ENCODE data around the gene PADI2.

The PADI2 gene

GRCh38 chr1:17055801-17056200 is 63.5 kb downstream of the PADI2 start:
- Histone ChIP-seq H3K9me3 (ENCODE audit: control insufficient read depth in 2 of 2, low read length in 2 of 2) (no peaks in the 10 kb centered on the region), H3K4me3 (ENCODE audit: low read length in 2 of 2) (no peak overlapping the region), H3K27me3 (ENCODE audit: control insufficient read depth in 1 of 2, insufficient read depth in 2 of 2, low read length in 2 of 2) (no peaks in the 10 kb centered on the region), H3K4me1 (ENCODE audit: control insufficient read depth, insufficient read depth, low read length) (peaks cover 20% of the 10 kb centered on the region), H3K27ac (ENCODE audit: low read length) (no peak overlapping the region), H3K9ac (ENCODE audit: low read length in 2 of 2) (no peak overlapping the region), H3K36me3 (ENCODE audit: control insufficient read depth in 2 of 2, insufficient read depth in 2 of 2, low read length in 2 of 2) (peaks cover 0 to 3% of the 10 kb centered on the region in 2 donors)

DNA sequence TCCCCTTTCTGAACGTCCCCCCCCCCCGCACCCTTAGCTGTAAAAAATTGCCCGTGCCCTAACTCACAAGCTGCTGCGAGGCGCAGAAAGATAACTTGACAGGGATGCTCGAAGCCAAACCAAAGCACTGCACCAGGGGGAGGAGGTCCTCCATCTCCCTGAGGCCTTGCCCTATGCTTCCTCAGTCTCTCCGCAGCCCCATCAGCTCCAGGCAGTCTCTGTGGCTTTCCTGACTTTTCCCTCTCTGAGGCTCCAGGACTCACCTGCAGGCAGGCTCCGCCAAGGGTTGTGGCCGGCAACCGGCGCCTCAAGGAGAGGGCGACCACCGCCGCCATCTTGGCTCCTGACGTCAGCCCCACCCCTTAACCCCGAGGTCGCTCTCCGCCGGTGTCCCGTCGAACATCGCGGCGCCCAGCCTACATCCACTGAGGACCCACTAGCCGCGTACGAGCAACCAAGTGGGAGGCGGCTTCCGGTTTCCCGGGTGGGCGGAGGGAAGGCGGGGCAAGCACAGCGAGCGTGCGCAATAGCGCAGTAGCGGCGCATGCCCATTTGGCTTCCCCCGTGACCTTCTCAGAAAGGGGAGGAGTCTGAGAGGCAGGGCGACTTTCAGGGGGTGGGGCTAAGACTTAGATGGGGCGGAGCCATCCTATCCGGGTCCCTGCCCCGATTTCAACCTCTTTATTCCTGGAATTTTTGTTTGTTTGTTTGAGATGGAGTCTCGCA is 65.4 kb downstream of the PADI2 start, which contains the start of gene SDHB:
Gene SDHB (minus strand): TSS at position 348 of the 726 bp plus-strand sequence. CDS start 13 bp downstream, at position 335.
- H3K27me3 ChIP-seq (ENCODE audit: control insufficient read depth in 1 of 2, insufficient read depth in 2 of 2, low read length in 2 of 2): no peaks in the 10 kb centered on the region
- peak within 1 kb of the TSS; percentile 96 to 98 for H3K9ac ChIP-seq (ENCODE audit: low read length in 2 of 2)
- peaks cover 16% of the 10 kb centered on the region for H3K4me1 ChIP-seq (ENCODE audit: control insufficient read depth, insufficient read depth, low read length)
- H3K9me3 ChIP-seq (ENCODE audit: control insufficient read depth in 2 of 2, low read length in 2 of 2): no peaks in the 10 kb centered on the region
- H3K27ac ChIP-seq (ENCODE audit: low read length): peak within 1 kb of the TSS; percentile 88
- peaks cover 6% of the 10 kb centered on the region in 2 donors for H3K36me3 ChIP-seq (ENCODE audit: control insufficient read depth in 2 of 2, insufficient read depth in 2 of 2, low read length in 2 of 2)
- peak within 1 kb of the TSS; percentile 99 to 100 for H3K4me3 ChIP-seq (ENCODE audit: low read length in 2 of 2)

DNA sequence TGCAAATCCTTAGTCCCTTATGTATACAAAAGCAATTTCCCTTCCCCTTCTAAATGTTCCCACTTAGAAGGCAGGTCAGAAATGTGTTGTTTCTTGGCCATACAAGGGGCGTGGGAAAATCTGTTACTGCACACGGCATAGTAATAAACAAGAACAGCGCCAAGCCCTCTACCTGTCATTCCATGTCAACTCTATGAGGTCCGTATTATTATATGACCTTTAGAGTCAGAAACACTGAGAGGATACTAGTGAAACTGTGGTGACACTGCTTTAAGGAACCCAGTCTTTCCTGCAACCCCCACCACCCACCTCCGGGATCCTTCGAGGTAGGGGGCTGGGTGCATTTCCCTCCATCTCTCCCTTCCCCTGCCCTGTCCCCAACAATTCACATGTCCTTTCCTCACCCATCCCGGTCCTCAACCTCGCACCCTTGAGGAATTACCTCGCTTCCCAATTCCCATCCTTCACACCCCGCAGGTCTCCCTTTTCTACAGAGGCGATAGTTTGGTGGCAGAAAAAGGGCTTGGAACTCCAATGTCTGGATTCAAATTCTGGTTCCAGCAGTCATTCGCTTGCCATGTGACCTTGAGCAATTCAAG is 66.1 kb downstream of the PADI2 start:
- Histone ChIP-seq H3K9ac (ENCODE audit: low read length in 2 of 2) (peak overlapping the region; percentile 96 to 98), H3K4me1 (ENCODE audit: control insufficient read depth, insufficient read depth, low read length) (peaks cover 16% of the 10 kb centered on the region), H3K4me3 (ENCODE audit: low read length in 2 of 2) (peak overlapping the region; percentile 99 to 100), H3K36me3 (ENCODE audit: control insufficient read depth in 2 of 2, insufficient read depth in 2 of 2, low read length in 2 of 2) (peaks cover 6% of the 10 kb centered on the region in 2 donors), H3K9me3 (ENCODE audit: control insufficient read depth in 2 of 2, low read length in 2 of 2) (no peaks in the 10 kb centered on the region), H3K27me3 (ENCODE audit: control insufficient read depth in 1 of 2, insufficient read depth in 2 of 2, low read length in 2 of 2) (no peaks in the 10 kb centered on the region), H3K27ac (ENCODE audit: low read length) (peak overlapping the region; percentile 88)

DNA sequence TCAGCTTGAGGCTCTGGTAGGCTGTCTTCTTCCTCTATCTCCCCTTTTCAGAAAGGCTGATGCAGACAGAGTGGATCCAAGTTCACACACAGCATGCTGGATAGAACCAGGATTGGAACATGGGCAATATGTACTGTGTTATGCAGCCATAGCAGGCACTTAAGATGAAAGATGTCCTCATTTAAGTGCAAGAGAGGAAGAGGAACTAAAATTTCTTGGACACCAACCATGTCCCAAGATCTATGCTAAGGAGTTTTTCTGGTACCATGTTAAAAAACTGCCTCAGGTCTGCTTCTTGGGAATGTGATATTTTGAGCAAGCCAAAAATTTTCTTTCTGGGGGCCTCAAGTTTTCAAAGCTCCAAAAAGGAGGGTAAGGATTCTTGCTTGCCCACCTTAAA is 66.6 kb downstream of the PADI2 start:
- Histone ChIP-seq H3K4me1 (ENCODE audit: control insufficient read depth, insufficient read depth, low read length) (peaks cover 16% of the 10 kb centered on the region), H3K27me3 (ENCODE audit: control insufficient read depth in 1 of 2, insufficient read depth in 2 of 2, low read length in 2 of 2) (no peaks in the 10 kb centered on the region), H3K36me3 (ENCODE audit: control insufficient read depth in 2 of 2, insufficient read depth in 2 of 2, low read length in 2 of 2) (peaks cover 6% of the 10 kb centered on the region in 2 donors), H3K9me3 (ENCODE audit: control insufficient read depth in 2 of 2, low read length in 2 of 2) (no peaks in the 10 kb centered on the region), H3K9ac (ENCODE audit: low read length in 2 of 2) (peak overlapping the region in 1 of 2 donors; percentile 96), H3K27ac (ENCODE audit: low read length) (no peak overlapping the region), H3K4me3 (ENCODE audit: low read length in 2 of 2) (peak overlapping the region; percentile 99 to 100)

DNA sequence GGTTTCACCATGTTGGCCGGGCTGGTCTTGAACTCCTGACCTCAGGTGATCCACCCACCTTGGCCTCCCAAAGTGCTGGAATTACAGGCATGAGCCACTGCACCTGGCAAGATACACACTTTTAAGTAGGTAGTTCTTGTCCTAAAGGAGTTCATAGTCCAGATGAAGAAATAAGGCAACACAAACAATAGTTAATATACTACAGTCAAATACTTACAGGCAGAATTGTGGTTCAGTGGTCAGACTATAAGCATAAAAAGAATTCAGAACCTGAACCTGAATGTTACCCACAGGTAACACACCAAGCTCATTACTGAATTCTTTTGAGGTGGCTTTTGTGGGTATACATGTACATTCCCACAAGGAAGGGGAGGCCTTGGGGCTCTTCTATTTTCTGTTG is 67.2 kb downstream of the PADI2 start:
- no peaks in the 10 kb centered on the region for H3K9me3 ChIP-seq (ENCODE audit: control insufficient read depth in 2 of 2, low read length in 2 of 2)
- H3K4me3 ChIP-seq (ENCODE audit: low read length in 2 of 2): no peak overlapping the region
- H3K9ac ChIP-seq (ENCODE audit: low read length in 2 of 2): no peak overlapping the region
- H3K36me3 ChIP-seq (ENCODE audit: control insufficient read depth in 2 of 2, insufficient read depth in 2 of 2, low read length in 2 of 2): peaks cover 6% of the 10 kb centered on the region in 2 donors
- H3K27me3 ChIP-seq (ENCODE audit: control insufficient read depth in 1 of 2, insufficient read depth in 2 of 2, low read length in 2 of 2): no peaks in the 10 kb centered on the region
- peaks cover 16% of the 10 kb centered on the region for H3K4me1 ChIP-seq (ENCODE audit: control insufficient read depth, insufficient read depth, low read length)
- H3K27ac ChIP-seq (ENCODE audit: low read length): no peak overlapping the region

- Histone ChIP-seq H3K4me1 (ENCODE audit: control insufficient read depth, insufficient read depth, low read length) (peaks cover 10% of the 10 kb centered on the region), H3K9me3 (ENCODE audit: control insufficient read depth in 2 of 2, low read length in 2 of 2) (no peaks in the 10 kb centered on the region), H3K36me3 (ENCODE audit: control insufficient read depth in 2 of 2, insufficient read depth in 2 of 2, low read length in 2 of 2) (peaks cover 12 to 14% of the 10 kb centered on the region in 2 donors), H3K27me3 (ENCODE audit: control insufficient read depth in 1 of 2, insufficient read depth in 2 of 2, low read length in 2 of 2) (no peaks in the 10 kb centered on the region), H3K27ac (ENCODE audit: low read length) (no peak overlapping the region), H3K4me3 (ENCODE audit: low read length in 2 of 2) (no peak overlapping the region), H3K9ac (ENCODE audit: low read length in 2 of 2) (no peak overlapping the region)
These were observed 71.3 kb downstream of the PADI2 start for GRCh38 chr1:17047924-17048323.

DNA sequence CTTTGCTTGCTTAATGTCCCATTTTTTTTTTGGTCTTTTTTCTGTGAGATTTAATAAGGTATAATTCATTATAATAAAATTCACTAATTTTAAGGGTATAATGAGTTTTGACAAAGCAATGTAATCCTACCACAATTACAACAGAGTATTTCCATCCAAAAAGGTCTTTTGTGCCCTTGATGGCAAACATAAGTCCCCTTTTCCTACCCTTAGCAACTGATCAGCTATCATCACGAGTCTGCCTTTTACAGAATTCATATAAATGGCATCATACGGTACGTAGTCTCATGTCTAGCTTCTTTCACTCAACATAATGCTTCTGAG is 73.0 kb downstream of the PADI2 start:
- H3K27ac ChIP-seq (ENCODE audit: low read length): no peak overlapping the region
- H3K36me3 ChIP-seq (ENCODE audit: control insufficient read depth in 2 of 2, insufficient read depth in 2 of 2, low read length in 2 of 2): peaks cover 13 to 19% of the 10 kb centered on the region in 2 donors
- no peaks in the 10 kb centered on the region for H3K9me3 ChIP-seq (ENCODE audit: control insufficient read depth in 2 of 2, low read length in 2 of 2)
- no peak overlapping the region for H3K4me3 ChIP-seq (ENCODE audit: low read length in 2 of 2)
- H3K27me3 ChIP-seq (ENCODE audit: control insufficient read depth in 1 of 2, insufficient read depth in 2 of 2, low read length in 2 of 2): no peaks in the 10 kb centered on the region
- H3K4me1 ChIP-seq (ENCODE audit: control insufficient read depth, insufficient read depth, low read length): no peaks in the 10 kb centered on the region
- peak overlapping the region in 1 of 2 donors; percentile 12 for H3K9ac ChIP-seq (ENCODE audit: low read length in 2 of 2)

GRCh38 chr1:17045634-17046333 is 73.5 kb downstream of the PADI2 start:
- Histone ChIP-seq H3K27me3 (ENCODE audit: control insufficient read depth in 1 of 2, insufficient read depth in 2 of 2, low read length in 2 of 2) (no peaks in the 10 kb centered on the region), H3K4me3 (ENCODE audit: low read length in 2 of 2) (peak overlapping the region; percentile 1 to 43), H3K27ac (ENCODE audit: low read length) (no peak overlapping the region), H3K4me1 (ENCODE audit: control insufficient read depth, insufficient read depth, low read length) (no peaks in the 10 kb centered on the region), H3K9ac (ENCODE audit: low read length in 2 of 2) (peak overlapping the region in 1 of 2 donors; percentile 12), H3K36me3 (ENCODE audit: control insufficient read depth in 2 of 2, insufficient read depth in 2 of 2, low read length in 2 of 2) (peaks cover 11 to 19% of the 10 kb centered on the region in 2 donors), H3K9me3 (ENCODE audit: control insufficient read depth in 2 of 2, low read length in 2 of 2) (no peaks in the 10 kb centered on the region)

DNA sequence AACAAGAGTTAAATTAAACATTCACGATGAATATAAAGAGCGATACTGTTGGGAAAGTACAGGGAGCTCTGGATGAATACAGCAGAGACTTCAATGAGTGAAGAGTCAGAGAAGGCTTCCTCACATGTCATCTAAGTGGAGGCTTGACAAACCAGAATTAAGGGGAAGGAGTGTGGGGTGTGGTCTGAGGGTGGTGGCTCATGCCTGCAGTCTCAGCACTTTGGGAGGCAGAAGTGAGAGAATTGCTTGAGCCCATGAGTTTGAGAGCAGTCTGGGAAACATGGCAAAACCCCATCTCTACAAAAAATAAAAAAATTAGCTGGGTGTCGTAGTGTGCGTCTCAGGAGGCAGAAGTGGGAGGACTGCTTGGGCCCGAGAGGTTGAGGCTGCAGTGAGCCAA is 74.1 kb downstream of the PADI2 start:
- no peaks in the 10 kb centered on the region for H3K9me3 ChIP-seq (ENCODE audit: control insufficient read depth in 2 of 2, low read length in 2 of 2)
- H3K9ac ChIP-seq (ENCODE audit: low read length in 2 of 2): no peak overlapping the region
- no peak overlapping the region for H3K4me3 ChIP-seq (ENCODE audit: low read length in 2 of 2)
- H3K27ac ChIP-seq (ENCODE audit: low read length): no peak overlapping the region
- H3K4me1 ChIP-seq (ENCODE audit: control insufficient read depth, insufficient read depth, low read length): no peaks in the 10 kb centered on the region
- no peaks in the 10 kb centered on the region for H3K27me3 ChIP-seq (ENCODE audit: control insufficient read depth in 1 of 2, insufficient read depth in 2 of 2, low read length in 2 of 2)
- peaks cover 11 to 22% of the 10 kb centered on the region in 2 donors for H3K36me3 ChIP-seq (ENCODE audit: control insufficient read depth in 2 of 2, insufficient read depth in 2 of 2, low read length in 2 of 2)

DNA sequence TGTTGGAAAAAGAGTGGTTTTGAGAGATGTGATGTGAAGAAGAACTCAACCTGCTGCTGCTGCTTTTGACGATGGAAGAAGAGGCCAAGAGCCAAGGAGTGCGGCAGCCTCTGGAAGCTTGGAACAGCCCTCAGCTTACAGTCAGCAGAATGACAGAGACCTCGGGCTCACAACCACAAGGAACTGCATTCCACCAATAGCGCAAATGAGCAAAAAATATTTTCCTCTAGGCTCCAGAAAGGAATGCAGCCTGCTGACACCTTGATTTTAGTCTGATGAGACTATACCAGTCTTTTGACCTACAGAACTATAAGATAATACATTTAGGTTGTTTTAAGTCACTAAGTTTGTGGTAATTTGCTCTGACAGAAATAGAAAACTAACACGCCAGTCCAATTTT is 75.6 kb downstream of the PADI2 start:
- H3K27ac ChIP-seq (ENCODE audit: low read length): no peak overlapping the region
- H3K27me3 ChIP-seq (ENCODE audit: control insufficient read depth in 1 of 2, insufficient read depth in 2 of 2, low read length in 2 of 2): no peaks in the 10 kb centered on the region
- H3K9ac ChIP-seq (ENCODE audit: low read length in 2 of 2): no peak overlapping the region
- H3K4me3 ChIP-seq (ENCODE audit: low read length in 2 of 2): no peak overlapping the region
- peaks cover 11 to 23% of the 10 kb centered on the region in 2 donors for H3K36me3 ChIP-seq (ENCODE audit: control insufficient read depth in 2 of 2, insufficient read depth in 2 of 2, low read length in 2 of 2)
- no peaks in the 10 kb centered on the region for H3K4me1 ChIP-seq (ENCODE audit: control insufficient read depth, insufficient read depth, low read length)
- H3K9me3 ChIP-seq (ENCODE audit: control insufficient read depth in 2 of 2, low read length in 2 of 2): no peaks in the 10 kb centered on the region
